Fibroblast of lung (primary cell): ENCODE measurements around the gene SLC16A10.
"Not testable (repeated sequence)": the region's sequence is repeated elsewhere in the genome, so short reads cannot be mapped to it uniquely, and the experiment has no call there.

Experiments used
- CTCF ChIP-seq, 2 donors: IDR thresholded peaks in 1 of 2; conservative IDR thresholded peaks in 1 of 2; 1 replicate in 1 of 2; 2 replicates in 1 of 2; pipeline ENCODE4 v1.5.1; 2011 to 2012; ENCODE audit warnings: low read length in 2 of 2, control low read depth in 1 of 2, inconsistent platforms in 1 of 2, low read depth in 1 of 2, mild to moderate bottlenecking in 1 of 2
- EZH2 ChIP-seq: IDR thresholded peaks from 2 replicates; pipeline ENCODE4 v1.5.1; 2012; ENCODE audit warnings: low read length, control low read depth, mild to moderate bottlenecking; ENCODE audit errors: missing control alignments

- TF ChIP-seq CTCF (conservative IDR thresholded peaks at IDR 0.05 in 1 of 2, IDR thresholded peaks at IDR 0.05 in 1 of 2; ENCODE audit: low read depth in 1 of 2, low read length in 2 of 2); EZH2: not testable (repeated sequence)
Observed at GRCh38 chr6:111203539-111203938, 116.2 kb downstream of the SLC16A10 start.
